Stimulated activated CD4-positive, alpha-beta T cell treated with anti-CD3 and anti-CD28 coated beads, Interleukin-12 subunit alpha, Interleukin-12 subunit beta, amount 100 ng/mL, for 4 hours (primary cell): Measurements from ENCODE around the gene ALDH1B1.

Experiments
- DNase-seq: peaks from one replicate; pipeline ENCODE4 v3.0.0-alpha.2; 2020

ALDH1B1 gene

GRCh38 chr9:38392235-38393127 is at the start of gene ALDH1B1:
TSS of gene ALDH1B1 (plus strand) at chr9:38392702. CDS start at chr9:38395749, 3,047 bp downstream.
- peak; percentile 63 for DNase-seq

DNA sequence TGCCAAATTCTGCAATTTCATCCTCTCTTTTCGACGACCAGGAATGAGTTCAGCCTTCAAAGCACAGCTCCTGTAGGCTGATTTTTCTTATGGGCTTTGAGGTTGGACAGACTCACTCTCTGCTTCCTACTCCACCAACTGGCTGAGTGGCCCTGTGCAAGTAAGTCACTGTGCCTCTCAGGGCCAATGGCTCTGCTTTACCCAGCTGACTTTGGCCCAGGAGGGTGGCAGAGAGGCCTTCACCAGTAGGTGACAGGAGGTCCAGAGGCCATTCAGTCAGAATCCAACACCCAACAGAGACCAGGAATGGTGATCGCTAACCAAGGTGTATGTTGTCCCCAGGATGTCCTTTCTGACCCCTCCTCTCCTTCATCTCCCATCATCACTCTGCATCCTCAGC is 49.5 kb upstream of the ALDH1B1 start:
- DNase-seq, result no peak

- no peak for DNase-seq
These were observed 49.0 kb upstream of the ALDH1B1 start for GRCh38 chr9:38343552-38343951.

GRCh38 chr9:38344566-38345324 is 47.8 kb upstream of the ALDH1B1 start:
- no peak for DNase-seq

- DNase-seq, result no peak
These were observed 46.4 kb upstream of the ALDH1B1 start for GRCh38 chr9:38345851-38346755.

- no peak for DNase-seq
These were observed 45.7 kb upstream of the ALDH1B1 start for GRCh38 chr9:38346811-38347210.

DNA sequence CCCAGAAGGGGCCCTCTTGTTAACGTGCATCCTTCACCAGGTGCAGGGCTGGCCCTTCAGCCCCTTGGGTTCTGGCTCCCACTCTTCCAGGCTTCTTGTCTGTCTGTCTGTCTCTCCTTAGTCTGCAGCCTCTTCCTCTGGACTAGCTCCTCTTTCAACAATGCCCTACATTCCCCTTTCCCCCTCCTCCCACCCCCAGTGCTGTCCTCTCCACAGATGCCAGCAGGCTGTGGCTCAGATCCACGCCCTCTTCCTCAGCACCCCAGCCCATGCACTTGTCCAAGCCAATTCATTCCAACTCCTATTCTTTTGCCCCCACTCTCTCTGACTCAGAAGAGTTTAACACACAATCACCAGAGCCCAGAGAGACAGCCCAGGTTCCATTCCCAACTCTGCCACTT is 45.2 kb upstream of the ALDH1B1 start:
- no peak for DNase-seq

- DNase-seq, result no peak
These were observed 44.6 kb upstream of the ALDH1B1 start for GRCh38 chr9:38347946-38348345.

DNA sequence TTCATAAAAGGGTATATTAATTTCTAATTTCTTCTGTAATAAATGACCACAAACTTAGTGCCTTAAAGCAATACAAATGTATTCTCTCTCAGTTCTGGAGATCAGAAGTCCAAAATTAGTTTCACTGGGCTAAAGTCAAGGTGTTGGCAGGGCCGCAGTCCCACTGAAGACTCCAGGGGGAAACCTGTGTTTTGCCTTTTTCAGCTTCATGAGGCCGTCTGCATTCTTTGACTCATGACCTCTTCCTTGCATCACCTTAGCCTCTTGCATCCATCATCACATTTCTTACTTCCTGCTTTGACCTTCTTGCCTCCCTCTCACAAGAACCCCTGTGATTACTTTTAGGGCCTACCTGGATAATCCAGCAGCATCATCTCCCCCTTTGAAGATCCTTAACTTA is 42.0 kb upstream of the ALDH1B1 start:
- no peak for DNase-seq

DNA sequence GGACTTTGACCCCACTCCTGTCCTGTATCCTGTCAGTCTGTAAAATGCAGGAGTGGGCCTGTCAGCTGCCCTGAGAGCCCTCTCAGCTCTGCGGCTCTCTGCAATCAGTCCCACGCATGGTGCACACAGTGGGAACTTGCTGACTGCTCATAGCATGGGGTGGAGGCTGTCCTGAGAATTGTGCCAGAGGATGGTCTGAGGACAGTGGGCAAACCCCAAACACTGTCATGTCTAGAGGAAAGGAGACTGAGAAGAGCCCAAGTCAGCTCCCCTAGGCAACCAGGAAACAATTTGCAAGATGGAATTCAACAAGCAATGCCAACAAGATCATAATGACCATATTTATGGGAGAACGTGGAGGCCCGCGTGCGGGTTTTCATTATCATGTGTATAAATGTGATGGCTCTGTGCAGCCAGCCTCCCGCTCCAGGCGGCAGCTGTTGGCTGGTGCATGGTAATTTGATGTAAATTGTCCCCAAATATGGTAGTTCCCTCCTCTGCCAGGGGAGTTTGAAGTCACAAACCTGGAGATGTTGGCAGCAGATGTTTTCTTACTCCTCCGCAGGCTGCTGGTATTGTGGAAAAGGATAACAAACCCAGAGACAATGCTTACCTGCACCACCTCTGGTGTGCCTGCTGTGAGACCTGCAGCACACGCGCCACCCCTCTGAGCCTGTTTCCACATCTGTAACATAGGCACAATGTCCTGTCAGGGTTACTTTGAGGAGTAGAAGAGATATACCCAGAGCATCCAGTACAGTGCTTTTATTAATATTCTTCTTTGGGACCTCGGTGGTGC is 39.8 kb upstream of the ALDH1B1 start:
- DNase-seq, result no peak

DNA sequence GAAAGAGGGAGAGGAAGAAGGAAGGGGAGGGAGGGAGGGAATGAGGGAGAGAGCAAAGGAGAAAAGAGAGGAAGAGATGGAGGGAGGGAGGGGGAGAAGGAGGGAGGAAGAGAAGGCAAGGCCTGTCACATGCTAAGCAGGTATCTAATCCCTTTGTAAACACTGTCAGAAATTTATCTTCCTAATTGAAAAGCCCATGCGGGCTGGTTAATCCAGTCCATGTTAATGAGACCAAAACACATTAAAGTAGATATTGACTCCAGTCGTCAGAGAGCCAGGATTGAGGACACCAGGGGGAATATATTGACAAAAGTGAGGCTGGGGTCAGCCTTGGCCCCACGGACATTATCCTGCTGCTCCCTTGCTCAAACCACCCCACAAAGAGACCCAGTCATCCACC is 37.4 kb upstream of the ALDH1B1 start:
- no peak for DNase-seq

DNA sequence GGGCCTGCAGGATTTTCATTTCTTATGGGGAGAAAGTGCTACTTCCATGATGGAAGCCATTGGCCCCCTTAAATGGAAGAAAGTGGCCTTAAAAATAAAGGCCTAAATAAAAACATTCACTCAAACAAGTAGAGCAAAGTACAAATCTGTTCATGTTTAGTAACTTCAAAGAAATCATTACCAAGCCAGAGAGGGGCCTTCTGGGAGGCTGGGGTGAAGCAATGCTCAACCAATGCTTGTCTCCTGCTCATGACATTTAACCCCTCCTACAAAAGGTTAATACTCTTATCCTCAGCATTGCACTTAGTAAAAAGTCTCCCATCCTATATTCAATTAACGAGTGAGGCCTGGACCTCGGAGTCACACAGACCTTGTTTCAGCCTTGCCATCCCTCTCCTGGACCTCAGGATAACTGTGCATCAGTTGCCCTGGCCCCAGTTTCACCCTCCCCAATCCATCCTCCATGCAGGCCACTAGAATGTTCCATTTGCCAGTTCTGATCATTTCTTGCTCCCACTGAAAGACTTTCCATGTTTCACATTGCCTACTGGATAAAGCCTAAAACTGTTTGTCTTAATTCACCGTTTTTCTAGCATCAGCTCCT is 36.9 kb upstream of the ALDH1B1 start:
- DNase-seq, result no peak

DNA sequence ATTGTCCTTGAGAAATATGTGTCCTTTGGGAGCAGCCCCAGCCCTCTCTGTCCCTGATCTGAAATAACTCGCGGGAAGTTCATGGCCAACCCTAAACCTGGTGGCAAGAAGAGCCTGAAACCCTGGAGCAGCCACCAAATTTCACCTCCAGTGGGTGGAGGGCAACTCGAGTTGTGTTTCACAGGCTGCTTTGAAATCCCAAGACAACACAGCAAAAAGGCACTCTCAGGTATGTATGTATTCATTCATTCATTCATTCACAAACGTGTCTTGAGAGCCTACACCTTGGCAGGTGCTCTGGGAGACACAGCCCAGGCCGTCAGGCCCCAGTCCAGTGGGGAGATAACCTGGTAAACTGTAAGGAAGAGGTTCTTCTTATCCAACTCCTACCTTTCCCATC is 35.7 kb upstream of the ALDH1B1 start:
- DNase-seq, result no peak

DNA sequence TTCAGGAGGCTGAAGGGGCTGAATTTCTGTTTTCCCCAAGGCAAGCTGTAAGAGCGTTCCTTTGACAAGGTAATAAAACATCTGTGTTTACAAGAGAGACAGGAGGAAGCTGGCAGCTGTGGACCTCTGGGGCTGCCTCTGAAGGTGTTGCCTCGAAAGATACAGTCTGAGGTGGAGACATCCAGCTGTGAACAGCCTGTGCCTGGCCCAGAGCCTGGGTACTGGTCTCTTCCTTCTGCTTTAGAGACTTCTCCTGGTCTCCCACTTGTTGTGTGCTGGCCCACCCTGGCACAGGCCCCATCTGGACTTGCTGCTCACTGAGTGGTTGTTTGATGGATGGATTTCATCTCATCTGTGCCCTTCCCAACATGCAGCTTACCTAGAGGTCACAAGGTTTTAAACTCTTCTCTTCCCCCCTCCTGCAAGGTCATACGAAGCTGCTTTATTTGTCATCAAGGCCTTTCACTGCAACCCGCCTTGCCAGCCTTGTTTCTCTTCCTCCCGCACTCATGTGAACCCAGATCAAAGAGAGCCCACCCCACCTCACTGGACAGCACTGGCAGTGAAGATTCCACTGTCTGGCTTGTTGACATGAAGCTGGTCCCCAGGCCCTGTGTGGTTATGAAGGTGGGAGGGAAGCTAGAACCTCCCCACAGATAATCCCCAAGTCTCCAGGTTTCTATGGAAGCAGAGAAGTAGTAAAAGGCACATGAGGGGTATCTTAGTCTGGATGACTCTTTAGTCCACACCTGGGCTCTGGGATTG is 35.0 kb upstream of the ALDH1B1 start:
- no peak for DNase-seq

GRCh38 chr9:38358390-38359296 is 33.9 kb upstream of the ALDH1B1 start:
- DNase-seq, result no peak

DNA sequence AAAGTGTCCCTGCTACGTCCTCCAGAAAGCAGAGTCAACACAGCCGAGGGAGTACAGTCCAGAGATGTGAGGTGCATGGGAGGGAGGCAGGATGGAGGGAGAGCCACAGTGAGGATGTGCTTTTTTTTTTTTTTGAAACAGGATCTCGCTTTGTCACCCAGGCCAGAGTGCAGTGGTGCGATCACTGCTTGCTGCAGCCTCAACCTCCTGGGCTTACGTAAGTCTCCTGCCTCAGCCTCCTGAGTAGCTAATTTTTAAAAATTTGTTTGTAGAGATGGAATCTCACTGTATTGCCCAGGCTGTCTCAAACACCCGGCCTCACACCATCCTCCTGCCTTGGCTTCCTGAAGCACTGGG is 33.2 kb upstream of the ALDH1B1 start:
- DNase-seq, result no peak

GRCh38 chr9:38359689-38360385 is 32.7 kb upstream of the ALDH1B1 start:
- DNase-seq, result no peak

DNA sequence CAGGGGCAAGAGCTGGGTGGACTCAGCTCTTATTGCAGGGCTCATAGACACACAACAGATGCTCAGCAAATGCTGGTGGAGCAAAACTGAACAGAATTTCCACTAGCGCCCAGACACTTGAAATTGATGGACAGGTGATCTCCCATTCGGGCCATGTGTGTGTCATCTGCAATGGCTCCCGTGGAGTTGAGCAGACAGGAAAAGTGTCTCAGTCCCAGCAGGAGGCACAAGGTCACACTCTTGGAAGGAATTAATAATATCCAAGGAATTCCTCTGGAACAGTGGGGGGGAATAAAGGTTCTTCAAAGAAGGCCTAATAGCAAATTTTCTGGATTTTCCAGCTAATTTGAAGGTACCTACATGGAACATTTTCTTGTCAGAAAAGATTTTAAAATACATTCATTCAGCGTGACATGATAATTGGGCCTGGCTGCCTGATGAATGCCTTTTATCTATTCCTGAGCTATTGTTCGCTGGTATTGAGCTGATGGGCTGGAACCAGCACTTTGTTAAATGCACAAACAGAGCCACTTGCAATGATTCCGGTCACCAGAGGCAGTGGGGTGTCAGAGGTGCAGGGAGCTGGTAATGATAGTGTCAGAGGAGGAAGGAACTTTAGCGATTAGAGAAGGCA is 31.5 kb upstream of the ALDH1B1 start:
- DNase-seq, result no peak

- DNase-seq, result no peak
These were observed 31.0 kb upstream of the ALDH1B1 start for GRCh38 chr9:38361473-38361850.
